Astrocyte of the spinal cord (primary cell): ENCODE results near the gene SUN1.

ENCODE experiments used
- DNase-seq: peaks from one replicate; pipeline ENCODE4 v3.0.0; 2011; ENCODE audit warnings: low read depth, low spot score
- H3K4me3 ChIP-seq: 2 replicates; pipeline ENCODE4 v1.5.1; 2011; ENCODE audit warnings: low read depth, mild to moderate bottlenecking, low read length, moderate library complexity
- in situ Hi-C: cut with HindIII; loops from 2 replicates; pipeline ENCODE4 v1.10.0; 2017; ENCODE audit warnings: low sequenced_read_pairs
- TF ChIP-seq, protein P1 (sequence below): IDR thresholded peaks from 2 replicates; pipeline ENCODE4 v1.5.1; 2012; ENCODE audit warnings: low read depth, mild to moderate bottlenecking, low read length, inconsistent platforms

Gene SUN1

GRCh38 chr7:821688-822087 is 10.6 kb upstream of the SUN1 start:
- DNase-seq: no peak
- H3K4me3 ChIP-seq: no peak overlapping the region
- TF ChIP-seq, protein P1, sequence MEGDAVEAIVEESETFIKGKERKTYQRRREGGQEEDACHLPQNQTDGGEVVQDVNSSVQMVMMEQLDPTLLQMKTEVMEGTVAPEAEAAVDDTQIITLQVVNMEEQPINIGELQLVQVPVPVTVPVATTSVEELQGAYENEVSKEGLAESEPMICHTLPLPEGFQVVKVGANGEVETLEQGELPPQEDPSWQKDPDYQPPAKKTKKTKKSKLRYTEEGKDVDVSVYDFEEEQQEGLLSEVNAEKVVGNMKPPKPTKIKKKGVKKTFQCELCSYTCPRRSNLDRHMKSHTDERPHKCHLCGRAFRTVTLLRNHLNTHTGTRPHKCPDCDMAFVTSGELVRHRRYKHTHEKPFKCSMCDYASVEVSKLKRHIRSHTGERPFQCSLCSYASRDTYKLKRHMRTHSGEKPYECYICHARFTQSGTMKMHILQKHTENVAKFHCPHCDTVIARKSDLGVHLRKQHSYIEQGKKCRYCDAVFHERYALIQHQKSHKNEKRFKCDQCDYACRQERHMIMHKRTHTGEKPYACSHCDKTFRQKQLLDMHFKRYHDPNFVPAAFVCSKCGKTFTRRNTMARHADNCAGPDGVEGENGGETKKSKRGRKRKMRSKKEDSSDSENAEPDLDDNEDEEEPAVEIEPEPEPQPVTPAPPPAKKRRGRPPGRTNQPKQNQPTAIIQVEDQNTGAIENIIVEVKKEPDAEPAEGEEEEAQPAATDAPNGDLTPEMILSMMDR: no peak
- in situ Hi-C loops: no loop called here

- TF ChIP-seq, protein P1: no peak
- DNase-seq: no peak
- in situ Hi-C loops: no loop called here
- H3K4me3 ChIP-seq: no peak overlapping the region
These were observed 9.5 kb upstream of the SUN1 start for GRCh38 chr7:822692-823276.

DNA sequence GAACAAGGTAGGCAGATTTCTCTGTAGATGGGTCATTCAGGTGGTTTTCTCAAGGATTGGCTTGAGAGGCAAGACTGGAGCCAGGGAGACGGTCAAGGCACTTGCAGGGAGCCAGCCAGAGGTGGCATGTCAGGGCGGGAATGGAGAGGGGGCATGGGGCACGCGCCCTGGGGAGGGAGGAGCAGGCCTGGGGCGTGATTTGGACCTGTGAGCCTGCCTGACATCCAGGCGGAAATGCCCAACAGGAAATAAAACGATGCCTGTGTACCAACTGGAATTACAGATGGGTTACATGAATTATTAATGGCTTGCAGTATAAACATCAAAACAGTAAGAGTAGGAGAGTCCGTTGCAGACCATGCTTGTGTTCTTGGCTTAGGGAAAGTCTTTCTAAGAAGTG is 8.6 kb upstream of the SUN1 start:
- in situ Hi-C loops: no loop called here
- TF ChIP-seq, protein P1: no peak
- DNase-seq: no peak
- H3K4me3 ChIP-seq: no peak overlapping the region

- H3K4me3 ChIP-seq: no peak overlapping the region
These were observed 8.2 kb upstream of the SUN1 start for GRCh38 chr7:824081-824480.

GRCh38 chr7:824664-825063 is 7.6 kb upstream of the SUN1 start:
- H3K4me3 ChIP-seq: no peak overlapping the region
- in situ Hi-C loops: no loop called here
- TF ChIP-seq, protein P1: no peak
- DNase-seq: no peak

More at GRCh38 chr7:824081-824480, 8.2 kb upstream of the SUN1 start:
- no peak for DNase-seq
- TF ChIP-seq, protein P1: no peak
- in situ Hi-C loops: no loop called here

- in situ Hi-C loops: no loop called here
- no peak overlapping the region for H3K4me3 ChIP-seq
- peak; percentile 26 for DNase-seq
- TF ChIP-seq, protein P1: no peak
These were observed 6.9 kb upstream of the SUN1 start for GRCh38 chr7:825386-825785.
